Left ventricle myocardium inferior (tissue), 1 donor: ENCODE results near the gene LSM14B. TPM values are rescaled to one million over a fixed set of nuclear protein-coding genes. Genes with fewer than 3 reads are reported as not detected.

Source experiments
- DNase-seq: peaks from one replicate; pipeline ENCODE4 v3.0.0-alpha.2; 2020
- H3K27ac ChIP-seq: fragments of 200-600 bp; replicated peaks from 2 replicates; pipeline ENCODE4 v1.8.0; 2021
- H3K27me3 ChIP-seq: fragments of 200-600 bp; 2 replicates; pipeline ENCODE4 v1.8.0; 2021; ENCODE audit warnings: low read depth
- H3K36me3 ChIP-seq: fragments of 200-600 bp; 2 replicates; pipeline ENCODE4 v1.8.0; 2021
- H3K4me1 ChIP-seq: fragments of 200-600 bp; 2 replicates; pipeline ENCODE4 v1.8.0; 2021
- H3K4me3 ChIP-seq: fragments of 200-600 bp; 2 replicates; pipeline ENCODE4 v1.8.0; 2021; ENCODE audit warnings: mild to moderate bottlenecking, moderate library complexity
- H3K9me3 ChIP-seq: fragments of 200-600 bp; replicated peaks from 2 replicates; pipeline ENCODE4 v1.8.0; 2021
- CTCF ChIP-seq: fragments of 200-600 bp; IDR thresholded peaks from 2 replicates; pipeline ENCODE4 v1.8.0; 2021; ENCODE audit warnings: antibody characterized with exemption, mild to moderate bottlenecking, borderline replicate concordance
- intact Hi-C: fragments of 100-400 bp; cut with micrococcal nuclease; formaldehyde crosslinking; loops from one replicate; pipeline ENCODE4 v1.11.0; 2022
- total RNA-seq: library from RNA; stranded (reverse); fragmentation: NEBNext Ultra II Directional; extraction: Animal tissue kit (Norgen Biotek cat#: 25700); gene quantifications from one replicate; pipeline ENCODE4 v1.2.1, GENCODE V29; 2021
- donor health status: DM: no; HTN: yes; CAD: no; lungs with severe emphysema.

LSM14B gene
- total RNA-seq, 1 donor from 2014 or later: 51.6 TPM

GRCh38 chr20:62171245-62171644, 49.0 kb downstream of the LSM14B start:
- TF ChIP-seq CTCF: no peak
- no peak for DNase-seq
- peak overlapping the region; percentile 52 for H3K27ac ChIP-seq
- H3K9me3 ChIP-seq: no peaks in the 10 kb centered on the region
- H3K4me1 ChIP-seq: no peaks in the 10 kb centered on the region
- no peaks in the 10 kb centered on the region for H3K27me3 ChIP-seq
- intact Hi-C loops: no loop called here
- no peak overlapping the region for H3K4me3 ChIP-seq
- H3K36me3 ChIP-seq: peaks cover 60% of the 10 kb centered on the region

- H3K4me3 ChIP-seq: no peak overlapping the region
Observed at GRCh38 chr20:62172666-62173065, 50.4 kb downstream of the LSM14B start.

GRCh38 chr20:62174021-62174804, 51.9 kb downstream of the LSM14B start:
- H3K4me1 ChIP-seq: no peaks in the 10 kb centered on the region
- DNase-seq: no peak
- intact Hi-C loops: no loop called here
- peaks cover 40% of the 10 kb centered on the region for H3K36me3 ChIP-seq
- no peak for TF ChIP-seq CTCF
- H3K27me3 ChIP-seq: no peaks in the 10 kb centered on the region
- no peaks in the 10 kb centered on the region for H3K9me3 ChIP-seq
- H3K4me3 ChIP-seq: no peak overlapping the region
- H3K27ac ChIP-seq: no peak overlapping the region

More at GRCh38 chr20:62172666-62173065, 50.4 kb downstream of the LSM14B start:
- peaks cover 47% of the 10 kb centered on the region for H3K36me3 ChIP-seq
- H3K9me3 ChIP-seq: no peaks in the 10 kb centered on the region
- DNase-seq: no peak
- no peak overlapping the region for H3K27ac ChIP-seq
- no peak for TF ChIP-seq CTCF
- intact Hi-C loops: no loop called here
- no peaks in the 10 kb centered on the region for H3K4me1 ChIP-seq
- H3K27me3 ChIP-seq: no peaks in the 10 kb centered on the region

GRCh38 chr20:62174870-62175624, 52.8 kb downstream of the LSM14B start:
- intact Hi-C loops: no loop called here
- no peaks in the 10 kb centered on the region for H3K9me3 ChIP-seq
- peaks cover 48% of the 10 kb centered on the region for H3K36me3 ChIP-seq
- H3K4me1 ChIP-seq: no peaks in the 10 kb centered on the region
- no peak for TF ChIP-seq CTCF
- no peak overlapping the region for H3K4me3 ChIP-seq
- no peak for DNase-seq
- H3K27me3 ChIP-seq: no peaks in the 10 kb centered on the region
- H3K27ac ChIP-seq: no peak overlapping the region

GRCh38 chr20:62175711-62176110, 53.4 kb downstream of the LSM14B start:
- Histone ChIP-seq H3K4me3 (no peak overlapping the region), H3K27me3 (no peaks in the 10 kb centered on the region), H3K27ac (no peak overlapping the region), H3K36me3 (peaks cover 54% of the 10 kb centered on the region), H3K4me1 (no peaks in the 10 kb centered on the region), H3K9me3 (no peaks in the 10 kb centered on the region)
- DNase-seq: no peak
- no peak for TF ChIP-seq CTCF
- intact Hi-C loops: no loop called here
